ENCODE measurements around the gene CREB3. TPM values are rescaled to one million over a fixed set of nuclear protein-coding genes. Genes with fewer than 3 reads are reported as not detected.

The CREB3 gene
- total RNA-seq, 1 experiment from 2014 or later: 26.5 TPM

DNA sequence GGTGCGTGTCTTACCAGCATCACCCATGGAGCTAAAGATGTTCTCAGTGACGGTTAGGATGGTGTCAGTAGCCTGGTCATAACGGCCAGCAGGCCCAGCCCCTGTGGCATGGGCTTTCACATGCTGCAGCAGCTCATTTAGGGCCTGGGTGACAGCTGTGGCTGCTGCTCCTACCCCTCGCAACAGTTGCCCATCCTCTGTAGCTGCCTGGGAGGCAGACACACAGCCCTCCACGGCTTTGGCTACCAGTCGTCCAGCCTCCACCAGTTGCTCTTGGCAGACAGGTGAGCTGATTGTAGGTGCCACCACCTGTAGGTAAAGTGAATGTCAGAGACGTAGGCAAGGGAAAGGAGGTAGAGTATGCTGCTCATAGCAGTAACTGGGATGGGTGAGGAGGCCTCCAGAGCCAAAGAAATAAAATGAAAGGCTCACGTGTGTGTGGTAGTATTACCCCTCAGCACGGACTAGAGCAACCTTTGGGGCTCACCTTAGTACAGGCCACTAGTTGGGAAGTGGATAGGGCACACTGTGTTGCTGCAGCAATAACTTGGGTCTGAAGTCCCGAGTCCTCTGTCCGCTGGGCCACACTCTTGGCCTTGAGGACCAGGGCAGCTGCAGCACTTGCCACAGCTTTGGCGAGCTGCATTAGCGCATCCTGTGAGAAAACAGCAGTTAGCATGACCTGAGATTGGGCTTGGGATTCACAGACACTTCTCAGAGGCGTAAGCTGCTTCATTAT is 15.2 kb upstream of the CREB3 start:
- CTCF ChIA-PET: no interaction called here

DNA sequence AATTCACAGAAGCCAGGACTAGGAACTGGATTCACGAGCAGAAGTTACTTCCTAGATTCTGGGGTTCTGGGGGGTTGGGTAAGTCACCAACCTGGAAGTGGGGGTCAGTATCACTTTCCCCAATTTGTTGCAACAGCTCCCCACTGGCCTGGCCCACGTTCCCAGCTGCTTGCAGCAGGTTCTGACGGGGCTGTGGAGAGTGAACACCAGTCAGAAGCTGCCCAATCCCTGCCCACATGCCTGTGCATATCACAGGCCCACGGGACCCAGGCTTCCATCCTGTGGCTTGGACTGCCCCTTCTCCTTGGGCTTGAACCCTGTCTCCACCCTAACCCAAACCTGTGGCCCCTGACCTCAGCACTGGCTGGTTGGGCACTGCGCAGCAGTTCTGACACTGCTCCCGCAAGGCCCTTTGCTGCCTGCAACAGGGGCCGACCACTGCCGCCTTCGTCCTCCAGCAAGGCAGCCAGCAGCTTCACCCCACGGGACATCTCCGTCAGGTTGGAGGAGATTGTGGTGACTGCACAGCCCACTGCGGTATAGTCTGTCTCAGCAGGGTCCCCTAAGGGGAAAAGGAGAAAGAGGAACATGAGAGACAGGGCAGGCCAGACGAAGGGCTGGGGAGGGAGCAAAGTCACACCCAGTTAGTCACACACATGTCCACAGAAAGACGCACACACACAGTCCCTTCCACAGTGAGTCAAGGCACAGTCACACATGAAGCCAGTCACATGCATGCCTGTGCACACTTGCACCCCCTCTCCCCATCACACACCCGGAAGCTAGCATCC is 13.6 kb upstream of the CREB3 start:
- Mint-ChIP-seq H3K36me3 (ENCODE audit: insufficient read depth, unreplicated experiment) (peaks cover 28% of the 10 kb centered on the region), H3K9me3 (ENCODE audit: low read depth, unreplicated experiment) (no peaks in the 10 kb centered on the region), H3K4me3 (ENCODE audit: low read depth, unreplicated experiment) (no peak overlapping the region), H3K27me3 (ENCODE audit: unreplicated experiment) (no peaks in the 10 kb centered on the region), H3K4me1 (ENCODE audit: low read depth, unreplicated experiment) (no peaks in the 10 kb centered on the region), H3K27ac (ENCODE audit: unreplicated experiment) (no peak overlapping the region)
- intact Hi-C loops (cut with micrococcal nuclease; ENCODE audit: unreplicated experiment): no loop called here
- no TSS peak for BruUV-seq (replicated peaks)
- TF ChIP-seq, protein P1, sequence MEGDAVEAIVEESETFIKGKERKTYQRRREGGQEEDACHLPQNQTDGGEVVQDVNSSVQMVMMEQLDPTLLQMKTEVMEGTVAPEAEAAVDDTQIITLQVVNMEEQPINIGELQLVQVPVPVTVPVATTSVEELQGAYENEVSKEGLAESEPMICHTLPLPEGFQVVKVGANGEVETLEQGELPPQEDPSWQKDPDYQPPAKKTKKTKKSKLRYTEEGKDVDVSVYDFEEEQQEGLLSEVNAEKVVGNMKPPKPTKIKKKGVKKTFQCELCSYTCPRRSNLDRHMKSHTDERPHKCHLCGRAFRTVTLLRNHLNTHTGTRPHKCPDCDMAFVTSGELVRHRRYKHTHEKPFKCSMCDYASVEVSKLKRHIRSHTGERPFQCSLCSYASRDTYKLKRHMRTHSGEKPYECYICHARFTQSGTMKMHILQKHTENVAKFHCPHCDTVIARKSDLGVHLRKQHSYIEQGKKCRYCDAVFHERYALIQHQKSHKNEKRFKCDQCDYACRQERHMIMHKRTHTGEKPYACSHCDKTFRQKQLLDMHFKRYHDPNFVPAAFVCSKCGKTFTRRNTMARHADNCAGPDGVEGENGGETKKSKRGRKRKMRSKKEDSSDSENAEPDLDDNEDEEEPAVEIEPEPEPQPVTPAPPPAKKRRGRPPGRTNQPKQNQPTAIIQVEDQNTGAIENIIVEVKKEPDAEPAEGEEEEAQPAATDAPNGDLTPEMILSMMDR (IDR thresholded peaks at IDR 0.05; ENCODE audit: unreplicated experiment): no peak
- no peak for DNase-seq
- CTCF ChIA-PET: no interaction called here

More for the DNA sequence above, 15.2 kb upstream of the CREB3 start:
- H3K27ac Mint-ChIP-seq (ENCODE audit: unreplicated experiment): no peak overlapping the region
- intact Hi-C loops (cut with micrococcal nuclease; ENCODE audit: unreplicated experiment): no loop called here
- no peak overlapping the region for H3K4me3 Mint-ChIP-seq (ENCODE audit: low read depth, unreplicated experiment)
- TF ChIP-seq, protein P1 (IDR thresholded peaks at IDR 0.05; ENCODE audit: unreplicated experiment): no peak
- no peaks in the 10 kb centered on the region for H3K9me3 Mint-ChIP-seq (ENCODE audit: low read depth, unreplicated experiment)
- BruUV-seq (replicated peaks): no TSS peak
- H3K36me3 Mint-ChIP-seq (ENCODE audit: insufficient read depth, unreplicated experiment): peaks cover 37% of the 10 kb centered on the region
- DNase-seq: no peak
- no peaks in the 10 kb centered on the region for H3K27me3 Mint-ChIP-seq (ENCODE audit: unreplicated experiment)
- no peaks in the 10 kb centered on the region for H3K4me1 Mint-ChIP-seq (ENCODE audit: low read depth, unreplicated experiment)

DNA sequence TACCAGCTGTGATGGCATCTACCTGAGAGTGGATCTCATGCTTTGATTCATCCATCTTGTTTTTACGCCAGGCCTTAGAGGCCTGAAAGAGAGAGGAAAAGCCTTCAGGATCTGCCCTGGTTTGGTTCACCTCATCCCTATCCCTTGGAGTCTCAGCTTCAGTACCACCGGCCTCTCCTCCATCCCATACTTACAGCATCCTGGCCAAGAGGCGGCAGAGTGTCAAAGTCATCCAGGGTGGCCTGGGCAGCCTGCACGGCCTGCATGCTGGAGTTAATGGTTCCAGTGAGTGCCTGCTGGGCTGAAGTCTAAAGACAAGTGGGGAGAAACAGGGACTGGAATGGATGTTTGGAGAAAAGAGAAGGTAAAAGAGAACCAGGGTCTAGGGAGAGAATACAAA is 12.9 kb upstream of the CREB3 start:
- Mint-ChIP-seq H3K9me3 (ENCODE audit: low read depth, unreplicated experiment) (no peaks in the 10 kb centered on the region), H3K36me3 (ENCODE audit: insufficient read depth, unreplicated experiment) (peaks cover 26% of the 10 kb centered on the region), H3K27me3 (ENCODE audit: unreplicated experiment) (no peaks in the 10 kb centered on the region), H3K4me3 (ENCODE audit: low read depth, unreplicated experiment) (no peak overlapping the region), H3K27ac (ENCODE audit: unreplicated experiment) (no peak overlapping the region), H3K4me1 (ENCODE audit: low read depth, unreplicated experiment) (no peaks in the 10 kb centered on the region)
- CTCF ChIA-PET: no interaction called here
- DNase-seq: no peak
- intact Hi-C loops (cut with micrococcal nuclease; ENCODE audit: unreplicated experiment): no loop called here
- BruUV-seq (replicated peaks): no TSS peak
- TF ChIP-seq, protein P1 (IDR thresholded peaks at IDR 0.05; ENCODE audit: unreplicated experiment): no peak

DNA sequence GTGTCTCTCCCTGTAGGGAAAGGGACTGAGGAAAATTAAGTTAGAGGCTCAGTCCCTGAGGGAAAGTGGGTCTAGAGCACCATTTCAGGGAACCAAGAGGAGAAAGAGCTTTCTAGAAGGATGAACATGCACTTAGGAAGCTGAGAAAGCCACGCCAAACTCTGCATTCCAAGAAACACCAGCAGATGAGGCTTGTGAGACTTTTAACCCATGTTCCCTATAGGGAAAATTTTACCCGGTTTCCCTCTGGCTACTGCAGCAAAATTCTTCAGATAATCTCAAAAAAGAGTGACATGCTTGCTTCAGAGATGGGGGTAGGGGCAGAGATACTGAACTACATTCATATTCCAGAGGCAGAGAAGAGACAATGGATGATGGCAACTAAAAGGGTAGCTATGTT is 9.0 kb upstream of the CREB3 start:
- TF ChIP-seq, protein P1 (IDR thresholded peaks at IDR 0.05; ENCODE audit: unreplicated experiment): no peak
- CTCF ChIA-PET: no interaction called here
- H3K36me3 Mint-ChIP-seq (ENCODE audit: insufficient read depth, unreplicated experiment): peaks cover 14% of the 10 kb centered on the region
- H3K4me1 Mint-ChIP-seq (ENCODE audit: low read depth, unreplicated experiment): no peaks in the 10 kb centered on the region
- H3K27me3 Mint-ChIP-seq (ENCODE audit: unreplicated experiment): no peaks in the 10 kb centered on the region
- BruUV-seq (replicated peaks): no TSS peak
- no peaks in the 10 kb centered on the region for H3K9me3 Mint-ChIP-seq (ENCODE audit: low read depth, unreplicated experiment)
- intact Hi-C loops (cut with micrococcal nuclease; ENCODE audit: unreplicated experiment): no loop called here
- no peak for DNase-seq
- H3K27ac Mint-ChIP-seq (ENCODE audit: unreplicated experiment): no peak overlapping the region
- H3K4me3 Mint-ChIP-seq (ENCODE audit: low read depth, unreplicated experiment): no peak overlapping the region

Measured in Calu3 (cell line).